Esophagus muscularis mucosa (tissue), 4 donors: ENCODE measurements around the gene SFRP2.

Source experiments
- CTCF ChIP-seq, 3 experiments: fragments of 200-600 bp in 2 of 3; fragments of 450-650 bp in 1 of 3; sonication (generic) in 2 of 3; IDR thresholded peaks; one replicate each; pipeline ENCODE4 v1.5.1; 2017 to 2019; ENCODE audit warnings: antibody characterized with exemption in 3 of 3, mild to moderate bottlenecking in 2 of 3, moderate library complexity in 1 of 3
- EP300 ChIP-seq: sonication (generic); formaldehyde crosslinking; IDR thresholded peaks from one replicate; pipeline ENCODE4 v1.6.1; 2017; ENCODE audit warnings: antibody characterized with exemption
- POLR2A ChIP-seq: fragments of 450-650 bp; IDR thresholded peaks from one replicate; pipeline ENCODE4 v1.6.1; 2017; ENCODE audit warnings: antibody characterized with exemption, moderate library complexity, mild to moderate bottlenecking, low read depth

GRCh38 chr4:153804722-153805121 is 15.8 kb upstream of the SFRP2 start:
- TF ChIP-seq CTCF (IDR thresholded peaks at IDR 0.05) (no peak), POLR2A (no peak), EP300 (no peak)
